Measurements from ENCODE around the gene LCN15.

The LCN15 gene

GRCh38 chr9:136729144-136729543, 35.2 kb downstream of the LCN15 start:
- H3K27ac ChIP-seq = peak overlapping the region; percentile 92
- no peak for TF ChIP-seq CTCF (conservative IDR thresholded peaks at IDR 0.05)

GRCh38 chr9:136728548-136729123, 35.7 kb downstream of the LCN15 start:
- no peak for TF ChIP-seq CTCF (conservative IDR thresholded peaks at IDR 0.05)
- H3K27ac ChIP-seq = peak overlapping the region; percentile 92

- peak overlapping the region; percentile 92 for H3K27ac ChIP-seq
- TF ChIP-seq CTCF (conservative IDR thresholded peaks at IDR 0.05) = peak; percentile 97
Observed at GRCh38 chr9:136728080-136728547, 36.2 kb downstream of the LCN15 start.

- H3K27ac ChIP-seq = peak overlapping the region; percentile 92
- TF ChIP-seq CTCF (conservative IDR thresholded peaks at IDR 0.05) = peak; percentile 80
Observed at GRCh38 chr9:136726631-136727191, 37.6 kb downstream of the LCN15 start.

GRCh38 chr9:136726118-136726517, 38.2 kb downstream of the LCN15 start:
- TF ChIP-seq CTCF (conservative IDR thresholded peaks at IDR 0.05) = no peak
- H3K27ac ChIP-seq = peak overlapping the region; percentile 92

- peak overlapping the region; percentile 92 for H3K27ac ChIP-seq
- TF ChIP-seq CTCF (conservative IDR thresholded peaks at IDR 0.05) = no peak
Observed at GRCh38 chr9:136725612-136726011, 38.7 kb downstream of the LCN15 start.

GRCh38 chr9:136724772-136725171, 39.5 kb downstream of the LCN15 start:
- H3K27ac ChIP-seq = peak overlapping the region; percentile 92
- TF ChIP-seq CTCF (conservative IDR thresholded peaks at IDR 0.05) = no peak

All from VCaP (cell line).